ENCODE data around the gene BMP10. TPM values are rescaled to one million over a fixed set of nuclear protein-coding genes. Genes with fewer than 3 reads are reported as not detected.

Gene BMP10
- total RNA-seq, 4 donors from 2014 or later = not detected

DNA sequence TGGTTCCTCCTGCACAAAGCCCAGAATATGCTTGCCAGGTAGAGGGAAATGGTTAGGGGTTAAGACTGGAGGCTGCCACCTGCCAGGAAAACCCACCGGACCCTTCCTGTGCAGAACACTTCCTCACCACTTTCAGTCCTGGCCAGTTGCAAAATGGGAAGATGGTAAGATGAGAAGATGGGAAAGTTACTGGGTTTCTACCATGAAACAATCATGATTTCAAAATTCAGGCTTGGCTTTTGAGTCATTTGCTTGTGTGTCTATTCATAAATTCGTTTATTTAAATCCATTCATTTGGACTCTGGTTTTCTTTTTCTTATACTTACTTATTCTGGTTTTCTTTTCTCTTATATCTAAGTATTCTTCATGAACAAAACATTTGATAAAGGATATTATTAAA is 7.2 kb downstream of the BMP10 start:
- H3K4me1 ChIP-seq = peaks cover 0 to 5% (median 0%) of the 10 kb centered on the region in 4 donors

DNA sequence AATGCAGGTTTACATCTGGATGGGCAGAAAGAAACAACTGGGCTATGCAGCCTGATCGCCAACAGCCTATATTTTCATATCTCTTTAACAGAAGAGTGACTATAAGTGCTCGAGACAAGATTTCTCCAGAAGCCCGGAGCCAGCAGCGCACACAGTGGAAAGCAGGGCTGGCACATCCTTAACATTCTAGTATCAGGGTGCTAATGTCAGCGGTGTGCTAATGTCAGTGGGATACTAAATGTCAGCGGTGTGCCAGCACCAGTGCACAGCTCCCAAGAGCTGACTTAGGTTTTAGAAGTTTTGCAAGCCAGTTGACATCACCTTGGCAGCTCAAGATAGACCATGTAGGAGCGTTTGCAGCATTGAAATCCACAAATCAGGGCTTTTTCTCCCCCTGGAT is 8.3 kb downstream of the BMP10 start:
- no peak for TF ChIP-seq POLR2AphosphoS5 (IDR thresholded peaks at IDR 0.05)
- TF ChIP-seq, protein P1, sequence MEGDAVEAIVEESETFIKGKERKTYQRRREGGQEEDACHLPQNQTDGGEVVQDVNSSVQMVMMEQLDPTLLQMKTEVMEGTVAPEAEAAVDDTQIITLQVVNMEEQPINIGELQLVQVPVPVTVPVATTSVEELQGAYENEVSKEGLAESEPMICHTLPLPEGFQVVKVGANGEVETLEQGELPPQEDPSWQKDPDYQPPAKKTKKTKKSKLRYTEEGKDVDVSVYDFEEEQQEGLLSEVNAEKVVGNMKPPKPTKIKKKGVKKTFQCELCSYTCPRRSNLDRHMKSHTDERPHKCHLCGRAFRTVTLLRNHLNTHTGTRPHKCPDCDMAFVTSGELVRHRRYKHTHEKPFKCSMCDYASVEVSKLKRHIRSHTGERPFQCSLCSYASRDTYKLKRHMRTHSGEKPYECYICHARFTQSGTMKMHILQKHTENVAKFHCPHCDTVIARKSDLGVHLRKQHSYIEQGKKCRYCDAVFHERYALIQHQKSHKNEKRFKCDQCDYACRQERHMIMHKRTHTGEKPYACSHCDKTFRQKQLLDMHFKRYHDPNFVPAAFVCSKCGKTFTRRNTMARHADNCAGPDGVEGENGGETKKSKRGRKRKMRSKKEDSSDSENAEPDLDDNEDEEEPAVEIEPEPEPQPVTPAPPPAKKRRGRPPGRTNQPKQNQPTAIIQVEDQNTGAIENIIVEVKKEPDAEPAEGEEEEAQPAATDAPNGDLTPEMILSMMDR (IDR thresholded peaks at IDR 0.05) = no peak
- no peak for TF ChIP-seq POLR2A (IDR thresholded peaks at IDR 0.05; ENCODE audit: low read depth)
- no peak for TF ChIP-seq EP300 (IDR thresholded peaks at IDR 0.05)
- DNase-seq (ENCODE audit: extremely low spot score) = no peak
- Histone ChIP-seq H3K27me3 (no peaks in the 10 kb centered on the region), H3K4me1 (peaks cover 0 to 5% (median 0%) of the 10 kb centered on the region in 4 donors), H3K36me3 (no peaks in the 10 kb centered on the region), H3K4me3 (no peak overlapping the region), H3K9me3 (no peaks in the 10 kb centered on the region), H3K27ac (replicated peaks in 1 of 4) (no peak overlapping the region)
- WGBS = 60% methylated on average over 7 of the region's 7 CpGs
- intact Hi-C loops (cut with DNase I) = no loop called here

More for the DNA sequence above, 7.2 kb downstream of the BMP10 start:
- TF ChIP-seq, protein P1 (IDR thresholded peaks at IDR 0.05) = no peak
- TF ChIP-seq EP300 (IDR thresholded peaks at IDR 0.05) (no peak), POLR2A (IDR thresholded peaks at IDR 0.05; ENCODE audit: low read depth) (no peak), POLR2AphosphoS5 (IDR thresholded peaks at IDR 0.05) (no peak)
- H3K9me3 ChIP-seq = no peaks in the 10 kb centered on the region
- no peak for DNase-seq (ENCODE audit: extremely low spot score)
- intact Hi-C loops (cut with DNase I) = no loop called here
- H3K4me3 ChIP-seq = no peak overlapping the region
- no peak overlapping the region for H3K27ac ChIP-seq (replicated peaks in 1 of 4)
- WGBS = 89% methylated on average over 2 of the region's 2 CpGs
- no peaks in the 10 kb centered on the region for H3K36me3 ChIP-seq
- H3K27me3 ChIP-seq = no peaks in the 10 kb centered on the region

DNA sequence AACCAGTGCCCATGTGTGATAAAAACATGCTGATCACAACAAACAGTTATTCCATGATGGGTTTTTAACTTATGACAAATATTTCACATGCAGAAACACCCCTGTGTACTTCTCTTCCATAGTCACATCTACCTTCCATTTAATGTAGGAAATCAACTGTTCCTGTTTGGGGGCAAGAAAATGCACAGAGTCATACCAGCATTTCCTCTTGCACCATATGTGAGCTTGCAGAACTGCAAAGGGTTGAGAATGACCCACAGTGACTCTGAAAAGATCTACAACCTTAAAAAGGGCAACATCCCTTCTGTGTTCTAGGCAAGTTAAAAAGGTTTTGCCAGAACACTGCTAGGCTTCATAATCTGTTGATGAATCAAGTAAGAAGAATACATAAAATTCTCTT is 9.9 kb downstream of the BMP10 start:
- intact Hi-C loops (cut with DNase I) = no loop called here
- TF ChIP-seq POLR2A (IDR thresholded peaks at IDR 0.05; ENCODE audit: low read depth) = no peak
- no peak for TF ChIP-seq POLR2AphosphoS5 (IDR thresholded peaks at IDR 0.05)
- no peaks in the 10 kb centered on the region for H3K36me3 ChIP-seq
- no peak overlapping the region for H3K4me3 ChIP-seq
- H3K27ac ChIP-seq (replicated peaks in 1 of 4) = no peak overlapping the region
- H3K9me3 ChIP-seq = no peaks in the 10 kb centered on the region
- no peak for DNase-seq (ENCODE audit: extremely low spot score)
- no peaks in the 10 kb centered on the region for H3K27me3 ChIP-seq
- peaks cover 0 to 5% (median 0%) of the 10 kb centered on the region in 4 donors for H3K4me1 ChIP-seq

DNA sequence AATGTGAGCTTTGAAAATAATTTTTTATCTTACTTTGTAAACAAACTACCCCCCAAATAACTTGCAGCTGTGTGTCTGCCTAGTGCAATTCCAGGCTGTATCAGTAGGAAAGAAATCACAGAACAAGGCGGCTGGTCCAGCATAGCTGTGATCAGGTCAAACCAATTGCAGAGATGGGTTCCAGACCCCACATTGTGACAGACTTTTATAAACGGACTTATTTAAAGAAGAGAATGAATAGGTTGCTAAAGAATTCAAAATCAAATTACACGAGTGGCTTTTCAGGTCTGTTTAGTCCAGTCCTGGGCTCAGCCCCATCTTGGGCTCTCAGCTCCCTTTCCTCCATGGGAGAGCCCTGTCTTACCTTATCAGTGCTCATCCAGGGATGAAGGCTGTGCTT is 11.1 kb downstream of the BMP10 start:
- 76% methylated on average over 3 of the region's 3 CpGs for WGBS
- no peaks in the 10 kb centered on the region for H3K9me3 ChIP-seq
- peak; percentile 57 for DNase-seq (ENCODE audit: extremely low spot score)
- no peaks in the 10 kb centered on the region for H3K36me3 ChIP-seq
- no peak overlapping the region for H3K4me3 ChIP-seq
- no peak overlapping the region for H3K27ac ChIP-seq (replicated peaks in 1 of 4)
- no peaks in the 10 kb centered on the region for H3K27me3 ChIP-seq
- intact Hi-C loops (cut with DNase I) = no loop called here
- H3K4me1 ChIP-seq = peaks cover 0 to 5% (median 0%) of the 10 kb centered on the region in 4 donors
- TF ChIP-seq EP300 (IDR thresholded peaks at IDR 0.05) = no peak
- no peak for TF ChIP-seq POLR2A (IDR thresholded peaks at IDR 0.05; ENCODE audit: low read depth)
- TF ChIP-seq, protein P1 (IDR thresholded peaks at IDR 0.05) = no peak
- no peak for TF ChIP-seq POLR2AphosphoS5 (IDR thresholded peaks at IDR 0.05)

DNA sequence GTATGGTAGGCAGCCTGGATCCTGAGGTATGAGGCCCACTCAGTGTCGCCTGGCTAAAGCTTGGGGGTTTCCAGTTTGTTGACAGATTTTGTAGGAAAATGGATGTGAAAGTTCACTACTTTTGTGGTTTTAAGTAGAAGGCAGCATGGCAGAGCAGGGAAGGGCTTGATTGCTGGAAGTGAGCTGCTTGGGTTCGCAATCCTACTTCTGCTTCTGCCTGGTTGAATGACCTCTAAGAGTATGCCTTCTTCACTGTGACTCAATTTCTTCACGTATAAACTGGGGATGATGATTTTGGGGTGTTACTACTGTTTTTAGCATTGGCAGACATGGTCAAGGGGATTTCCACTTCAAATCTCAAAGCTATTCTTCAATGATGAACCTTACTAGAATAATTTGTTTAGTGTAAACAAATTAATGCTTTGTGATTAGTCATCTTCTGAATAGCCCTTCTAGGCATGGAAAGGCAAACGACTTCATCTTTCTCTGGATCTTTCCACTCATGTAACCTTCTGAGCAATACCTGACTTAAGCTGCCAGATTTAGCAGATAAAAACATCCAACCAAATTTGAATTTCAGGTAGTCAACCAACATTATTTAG is 13.2 kb downstream of the BMP10 start:
- WGBS = 67% methylated on average over 4 of the region's 4 CpGs

More for the DNA sequence above, 13.2 kb downstream of the BMP10 start:
- TF ChIP-seq, protein P1 (IDR thresholded peaks at IDR 0.05) = no peak
- TF ChIP-seq POLR2AphosphoS5 (IDR thresholded peaks at IDR 0.05) (no peak), POLR2A (IDR thresholded peaks at IDR 0.05; ENCODE audit: low read depth) (no peak), EP300 (IDR thresholded peaks at IDR 0.05) (no peak)
- Histone ChIP-seq H3K4me3 (no peak overlapping the region), H3K36me3 (no peaks in the 10 kb centered on the region), H3K9me3 (no peaks in the 10 kb centered on the region), H3K27ac (replicated peaks in 1 of 4) (no peak overlapping the region), H3K4me1 (peaks cover 0 to 10% (median 2%) of the 10 kb centered on the region in 4 donors), H3K27me3 (no peaks in the 10 kb centered on the region)
- intact Hi-C loops (cut with DNase I) = no loop called here
- DNase-seq (ENCODE audit: extremely low spot score) = peak; percentile 78

All from esophagus muscularis mucosa (tissue), 4 donors.